IPS-18a (cell line): ENCODE measurements around the gene GALR1.
A peak's percentile ranks its signal among the peaks of the same experiment; 100 is the strongest.
"Not testable (repeated sequence)": the region's sequence is repeated elsewhere in the genome, so short reads cannot be mapped to it uniquely, and the experiment has no call there.

Experiments
- H3K27ac ChIP-seq: one replicate; pipeline ENCODE4 v1.5.1; 2013; ENCODE audit warnings: low read length
- H3K27me3 ChIP-seq: one replicate; pipeline ENCODE4 v1.6.1; 2013; ENCODE audit warnings: mild to moderate bottlenecking, low read length; ENCODE audit not compliant: control insufficient read depth, insufficient read depth
- H3K36me3 ChIP-seq: one replicate; pipeline ENCODE4 v1.6.1; 2013; ENCODE audit warnings: low read depth, low read length; ENCODE audit not compliant: control insufficient read depth
- H3K4me1 ChIP-seq: one replicate; pipeline ENCODE4 v1.6.1; 2013; ENCODE audit warnings: low read depth, low read length; ENCODE audit not compliant: control insufficient read depth
- H3K4me3 ChIP-seq: one replicate; pipeline ENCODE4 v1.5.1; 2013; ENCODE audit warnings: low read length
- H3K9ac ChIP-seq: one replicate; pipeline ENCODE4 v1.6.1; 2013; ENCODE audit warnings: mild to moderate bottlenecking, low read length, moderate library complexity
- H3K9me3 ChIP-seq: one replicate; pipeline ENCODE4 v1.6.1; 2013; ENCODE audit warnings: low read depth, low read length; ENCODE audit not compliant: control insufficient read depth

Gene GALR1

GRCh38 chr18:77251730-77252050, 2.0 kb downstream of the GALR1 start:
- H3K4me1 ChIP-seq: peaks cover 32% of the 10 kb centered on the region
- H3K9ac ChIP-seq: no peak overlapping the region
- peaks cover 75% of the 10 kb centered on the region for H3K27me3 ChIP-seq
- H3K36me3 ChIP-seq: no peaks in the 10 kb centered on the region
- H3K4me3 ChIP-seq: peak overlapping the region; percentile 54
- H3K9me3 ChIP-seq: no peaks in the 10 kb centered on the region
- H3K27ac ChIP-seq: no peak overlapping the region

- H3K27ac ChIP-seq: no peak overlapping the region
- no peaks in the 10 kb centered on the region for H3K36me3 ChIP-seq
- peaks cover 55% of the 10 kb centered on the region for H3K27me3 ChIP-seq
- peak overlapping the region; percentile 8 for H3K4me3 ChIP-seq
- peaks cover 25% of the 10 kb centered on the region for H3K4me1 ChIP-seq
- no peaks in the 10 kb centered on the region for H3K9me3 ChIP-seq
- H3K9ac ChIP-seq: no peak overlapping the region
Measured at GRCh38 chr18:77254711-77255405, 5.2 kb downstream of the GALR1 start.

GRCh38 chr18:77255426-77256105, 5.9 kb downstream of the GALR1 start:
- Histone ChIP-seq H3K36me3 (no peaks in the 10 kb centered on the region), H3K27ac (no peak overlapping the region), H3K4me1 (peaks cover 25% of the 10 kb centered on the region), H3K4me3 (no peak overlapping the region), H3K27me3 (peaks cover 48% of the 10 kb centered on the region), H3K9me3 (no peaks in the 10 kb centered on the region), H3K9ac (no peak overlapping the region)

DNA sequence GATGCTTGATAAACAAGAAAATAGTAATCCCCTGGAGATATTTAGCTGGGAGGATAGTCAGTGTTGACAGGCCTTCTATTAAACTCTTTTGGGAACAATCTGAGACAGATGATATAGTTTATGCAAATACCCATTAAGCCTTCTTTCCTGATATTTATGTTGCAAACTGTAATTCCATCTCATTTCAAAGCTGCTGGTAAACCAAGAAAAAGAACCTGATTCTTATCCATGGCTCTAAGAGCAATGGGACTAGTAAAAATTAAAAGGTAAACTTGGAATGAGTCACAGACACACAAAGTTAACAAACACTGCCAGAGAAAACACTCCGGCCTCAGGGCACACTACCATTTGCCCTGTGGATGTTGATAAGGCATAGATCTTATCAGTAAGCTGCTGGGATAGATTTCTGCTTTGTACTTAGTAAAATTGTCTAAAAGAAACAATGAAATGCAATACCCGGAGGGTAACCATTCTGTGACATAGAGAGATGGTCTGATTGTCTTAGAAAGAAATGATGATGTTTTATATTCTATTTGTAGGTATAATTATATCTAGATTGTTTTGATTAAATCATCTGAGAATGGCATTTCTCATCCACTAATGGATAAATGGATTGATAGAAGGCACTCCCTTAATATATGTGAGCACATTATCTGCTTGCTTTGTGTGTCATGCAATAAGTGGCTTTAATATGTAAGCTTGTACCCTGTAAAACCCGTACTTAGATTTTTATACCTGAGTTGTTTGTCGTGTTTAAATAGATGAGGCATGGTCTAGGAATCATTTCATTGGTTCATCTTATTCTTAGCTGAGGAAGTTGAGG, 13.2 kb downstream of the GALR1 start:
- Histone ChIP-seq H3K9ac (no peak overlapping the region), H3K4me3 (no peak overlapping the region), H3K36me3 (no peaks in the 10 kb centered on the region), H3K27me3 (no peaks in the 10 kb centered on the region), H3K4me1 (no peaks in the 10 kb centered on the region), H3K27ac (no peak overlapping the region), H3K9me3 (no peaks in the 10 kb centered on the region)

GRCh38 chr18:77263466-77263763, 13.8 kb downstream of the GALR1 start:
- Histone ChIP-seq H3K27ac (no peak overlapping the region), H3K4me3 (no peak overlapping the region), H3K4me1 (no peaks in the 10 kb centered on the region)

GRCh38 chr18:77267969-77268368, 18.3 kb downstream of the GALR1 start:
- peaks cover 32% of the 10 kb centered on the region for H3K4me1 ChIP-seq
- no peak overlapping the region for H3K4me3 ChIP-seq
- H3K9ac ChIP-seq: no peak overlapping the region
- no peaks in the 10 kb centered on the region for H3K36me3 ChIP-seq
- no peak overlapping the region for H3K27ac ChIP-seq
- H3K9me3 ChIP-seq: no peaks in the 10 kb centered on the region
- no peaks in the 10 kb centered on the region for H3K27me3 ChIP-seq

More at GRCh38 chr18:77263466-77263763, 13.8 kb downstream of the GALR1 start:
- Histone ChIP-seq H3K36me3 (no peaks in the 10 kb centered on the region), H3K9me3 (no peaks in the 10 kb centered on the region), H3K9ac (no peak overlapping the region), H3K27me3 (no peaks in the 10 kb centered on the region)

DNA sequence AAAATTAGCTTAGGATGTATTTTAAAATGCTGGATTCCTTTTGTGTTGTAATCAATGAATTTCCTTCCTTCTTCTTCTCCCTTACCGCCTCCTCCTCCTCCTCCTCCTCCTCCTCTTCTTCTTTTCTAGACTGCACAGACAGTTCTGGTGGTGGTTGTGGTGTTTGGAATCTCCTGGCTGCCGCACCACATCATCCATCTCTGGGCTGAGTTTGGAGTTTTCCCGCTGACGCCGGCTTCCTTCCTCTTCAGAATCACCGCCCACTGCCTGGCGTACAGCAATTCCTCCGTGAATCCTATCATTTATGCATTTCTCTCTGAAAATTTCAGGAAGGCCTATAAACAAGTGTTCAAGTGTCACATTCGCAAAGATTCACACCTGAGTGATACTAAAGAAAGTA, 18.8 kb downstream of the GALR1 start:
- no peak overlapping the region for H3K4me3 ChIP-seq
- no peak overlapping the region for H3K9ac ChIP-seq
- H3K27ac ChIP-seq: no peak overlapping the region
- no peaks in the 10 kb centered on the region for H3K9me3 ChIP-seq
- no peaks in the 10 kb centered on the region for H3K36me3 ChIP-seq
- peaks cover 33% of the 10 kb centered on the region for H3K4me1 ChIP-seq
- no peaks in the 10 kb centered on the region for H3K27me3 ChIP-seq

- H3K4me3 ChIP-seq: peak overlapping the region; percentile 4
- no peaks in the 10 kb centered on the region for H3K36me3 ChIP-seq
- no peaks in the 10 kb centered on the region for H3K27me3 ChIP-seq
- H3K4me1 ChIP-seq: peaks cover 33% of the 10 kb centered on the region
- peaks cover 5% of the 10 kb centered on the region for H3K9me3 ChIP-seq
- H3K9ac ChIP-seq: no peak overlapping the region
- peak overlapping the region; percentile 8 for H3K27ac ChIP-seq
Measured at GRCh38 chr18:77271576-77272481, 22.2 kb downstream of the GALR1 start.

- H3K9me3 ChIP-seq, H3K4me3 ChIP-seq, H3K27ac ChIP-seq, H3K36me3 ChIP-seq, H3K4me1 ChIP-seq, H3K9ac ChIP-seq, H3K27me3 ChIP-seq: not testable (repeated sequence)
Measured at GRCh38 chr18:77290841-77291240, 41.2 kb downstream of the GALR1 start.

DNA sequence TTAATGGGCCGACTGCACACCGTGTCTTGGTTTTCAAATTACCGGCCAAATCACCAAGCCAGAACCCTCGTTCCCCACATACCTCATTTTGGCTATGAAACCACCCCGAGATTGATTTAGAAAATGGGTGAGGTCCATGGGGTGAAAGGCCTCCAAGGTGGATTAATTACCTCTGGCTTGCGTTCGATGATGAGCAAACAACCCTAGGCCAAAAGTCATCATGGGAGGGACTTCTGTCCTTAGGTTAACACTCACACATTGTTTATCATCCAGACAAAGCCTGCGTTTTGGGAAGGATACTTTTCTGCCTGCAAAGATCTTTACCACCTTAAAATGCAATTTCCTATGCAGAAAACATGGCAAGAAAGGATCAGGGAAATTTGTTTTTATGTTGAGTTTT, 48.5 kb downstream of the GALR1 start:
- Histone ChIP-seq H3K4me1 (no peaks in the 10 kb centered on the region), H3K9me3 (no peaks in the 10 kb centered on the region), H3K9ac (no peak overlapping the region), H3K36me3 (no peaks in the 10 kb centered on the region), H3K4me3 (no peak overlapping the region), H3K27me3 (no peaks in the 10 kb centered on the region), H3K27ac (no peak overlapping the region)

DNA sequence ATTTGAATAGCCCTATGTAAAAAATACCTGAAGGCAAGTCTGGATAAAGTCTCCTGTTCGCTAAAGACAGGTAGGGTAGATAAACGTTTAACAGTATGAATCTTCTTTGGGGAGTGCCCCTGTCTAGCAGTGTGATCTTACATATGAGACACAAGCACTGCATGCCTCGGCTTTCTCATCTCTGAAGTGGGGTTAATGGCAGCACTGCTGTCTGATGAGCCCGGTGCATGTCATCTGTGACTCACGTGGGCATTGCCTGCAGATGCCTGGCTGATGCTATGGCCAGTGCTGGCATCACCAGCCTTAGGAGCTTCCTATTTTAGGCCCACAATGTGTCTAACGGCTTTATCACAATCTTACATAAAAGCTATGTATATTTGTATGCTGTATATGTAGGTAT, 50.1 kb downstream of the GALR1 start:
- H3K9me3 ChIP-seq: no peaks in the 10 kb centered on the region
- no peak overlapping the region for H3K9ac ChIP-seq
- H3K4me3 ChIP-seq: no peak overlapping the region
- no peaks in the 10 kb centered on the region for H3K27me3 ChIP-seq
- H3K4me1 ChIP-seq: no peaks in the 10 kb centered on the region
- H3K36me3 ChIP-seq: no peaks in the 10 kb centered on the region
- no peak overlapping the region for H3K27ac ChIP-seq
